Calu3 (cell line): ENCODE data around the gene AP3B1. TPM values are rescaled to one million over a fixed set of nuclear protein-coding genes. Genes with fewer than 3 reads are reported as not detected.

Experiments used
- BruUV-seq: library from RNA; stranded (reverse); fragments of 400-500 nt; replicated peaks from 2 replicates; lab custom pipeline; 2021; lab: Mats Ljungman, UMichigan
- CTCF ChIA-PET: fragments of 300-600 bp; sonication (Branson Sonifier 250); formaldehyde crosslinking; loops from one replicate; lab custom pipeline; 2022; ENCODE audit warnings: antibody characterized with exemption; lab: Charles Lee
- DNase-seq: peaks from one replicate; pipeline ENCODE4 v3.0.0; 2022
- H3K27ac Mint-ChIP-seq: one replicate; pipeline ENCODE4 v1.8.0; 2022; ENCODE audit warnings: mixed read lengths; ENCODE audit not compliant: unreplicated experiment
- H3K27me3 Mint-ChIP-seq: one replicate; pipeline ENCODE4 v1.8.0; 2022; ENCODE audit warnings: mixed read lengths; ENCODE audit not compliant: unreplicated experiment
- H3K36me3 Mint-ChIP-seq: one replicate; pipeline ENCODE4 v1.8.0; 2022; ENCODE audit warnings: mild to moderate bottlenecking, moderate library complexity, mixed read lengths; ENCODE audit not compliant: insufficient read depth, unreplicated experiment
- H3K4me1 Mint-ChIP-seq: one replicate; pipeline ENCODE4 v1.8.0; 2022; ENCODE audit warnings: mild to moderate bottlenecking, low read depth, mixed read lengths; ENCODE audit not compliant: unreplicated experiment
- H3K4me3 Mint-ChIP-seq: one replicate; pipeline ENCODE4 v1.8.0; 2022; ENCODE audit warnings: mild to moderate bottlenecking, low read depth, moderate library complexity, mixed read lengths; ENCODE audit not compliant: unreplicated experiment
- H3K9me3 Mint-ChIP-seq: one replicate; pipeline ENCODE4 v1.8.0; 2022; ENCODE audit warnings: low read depth, mixed read lengths; ENCODE audit not compliant: unreplicated experiment
- CTCF ChIP-seq: fragments of 200-600 bp; IDR thresholded peaks from one replicate; pipeline ENCODE4 v1.8.0; 2022; ENCODE audit warnings: antibody characterized with exemption; ENCODE audit not compliant: unreplicated experiment
- intact Hi-C: fragments of 100-400 bp; cut with micrococcal nuclease; formaldehyde crosslinking; loops from one replicate; pipeline ENCODE4 v1.10.0; 2022; ENCODE audit not compliant: unreplicated experiment
- total RNA-seq: library from RNA; stranded (reverse); gene quantifications from 2 replicates; pipeline ENCODE4 v1.2.3, GENCODE V29; 2022

Gene AP3B1
- total RNA-seq, 1 experiment from 2014 or later: 66.9 TPM

GRCh38 chr5:78006449-78006848, 288.0 kb downstream of the AP3B1 start:
- no peak overlapping the region for H3K4me3 Mint-ChIP-seq
- no peak for DNase-seq
- CTCF ChIA-PET: no interaction called here
- no peaks in the 10 kb centered on the region for H3K9me3 Mint-ChIP-seq
- H3K27ac Mint-ChIP-seq: no peak overlapping the region
- no peaks in the 10 kb centered on the region for H3K27me3 Mint-ChIP-seq
- BruUV-seq: no TSS peak
- no peak for TF ChIP-seq CTCF
- peaks cover 12% of the 10 kb centered on the region for H3K4me1 Mint-ChIP-seq
- H3K36me3 Mint-ChIP-seq: no peaks in the 10 kb centered on the region
- intact Hi-C loops: loop anchor here (10.0 kb wide), 1 partner anchor 362 kb away; no protein-coding TSS in a partner anchor

GRCh38 chr5:78005021-78005785, 289.3 kb downstream of the AP3B1 start:
- intact Hi-C loops: loop anchor here (10.0 kb wide), 1 partner anchor 360 kb away; no protein-coding TSS in a partner anchor
- Mint-ChIP-seq H3K4me1 (peaks cover 12% of the 10 kb centered on the region), H3K36me3 (no peaks in the 10 kb centered on the region), H3K27ac (no peak overlapping the region), H3K9me3 (no peaks in the 10 kb centered on the region), H3K27me3 (no peaks in the 10 kb centered on the region), H3K4me3 (no peak overlapping the region)
- DNase-seq: no peak
- BruUV-seq: no TSS peak
- TF ChIP-seq CTCF: no peak
- CTCF ChIA-PET: no interaction called here

- Mint-ChIP-seq H3K36me3 (no peaks in the 10 kb centered on the region), H3K27me3 (no peaks in the 10 kb centered on the region), H3K9me3 (no peaks in the 10 kb centered on the region), H3K27ac (no peak overlapping the region), H3K4me1 (peaks cover 12% of the 10 kb centered on the region), H3K4me3 (no peak overlapping the region)
- no TSS peak for BruUV-seq
- CTCF ChIA-PET: no interaction called here
- TF ChIP-seq CTCF: no peak
- no peak for DNase-seq
- intact Hi-C loops: loop anchor here (10.0 kb wide), 1 partner anchor 360 kb away; no protein-coding TSS in a partner anchor
These were observed 289.9 kb downstream of the AP3B1 start for GRCh38 chr5:78004559-78004958.

- Mint-ChIP-seq H3K4me3 (no peak overlapping the region), H3K36me3 (no peaks in the 10 kb centered on the region), H3K4me1 (peaks cover 12% of the 10 kb centered on the region), H3K27me3 (no peaks in the 10 kb centered on the region), H3K27ac (no peak overlapping the region), H3K9me3 (no peaks in the 10 kb centered on the region)
- no TSS peak for BruUV-seq
- CTCF ChIA-PET: no interaction called here
- intact Hi-C loops: loop anchor here (10.0 kb wide), 1 partner anchor 359 kb away; no protein-coding TSS in a partner anchor
- TF ChIP-seq CTCF: no peak
- no peak for DNase-seq
These were observed 290.6 kb downstream of the AP3B1 start for GRCh38 chr5:78003919-78004318.
